VCaP (cell line): Measurements from ENCODE around the gene GBP7.

ENCODE experiments used
- H3K27ac ChIP-seq: fragments of 450-650 bp; 2 replicates; pipeline ENCODE4 v1.5.1; 2017
- CTCF ChIP-seq: fragments of 450-650 bp; conservative IDR thresholded peaks from 2 replicates; pipeline ENCODE4 v1.5.1; 2017; ENCODE audit warnings: mild to moderate bottlenecking, moderate library complexity

The GBP7 gene

GRCh38 chr1:89201106-89201794 is 25.4 kb upstream of the GBP7 start:
- no peak for TF ChIP-seq CTCF
- H3K27ac ChIP-seq = no peak overlapping the region

- no peak for TF ChIP-seq CTCF
- H3K27ac ChIP-seq = no peak overlapping the region
Observed at GRCh38 chr1:89200663-89201062, 24.9 kb upstream of the GBP7 start.

- no peak overlapping the region for H3K27ac ChIP-seq
- TF ChIP-seq CTCF = no peak
Observed at GRCh38 chr1:89199525-89200031, 23.8 kb upstream of the GBP7 start.

- TF ChIP-seq CTCF = no peak
Observed at GRCh38 chr1:89198491-89199072, 22.8 kb upstream of the GBP7 start, which contains the start of gene GBP4. GBP4 (minus strand) TSS chr1:89198942; CDS start chr1:89198834, 108 bp downstream.

GRCh38 chr1:89198081-89198480 is 22.3 kb upstream of the GBP7 start:
- no peak overlapping the region for H3K27ac ChIP-seq
- TF ChIP-seq CTCF = no peak

More at GRCh38 chr1:89198491-89199072, 22.8 kb upstream of the GBP7 start, which contains the start of gene GBP4:
- no peak within 1 kb of the TSS for H3K27ac ChIP-seq

- TF ChIP-seq CTCF = no peak
- no peak overlapping the region for H3K27ac ChIP-seq
Observed at GRCh38 chr1:89195476-89195875, 19.7 kb upstream of the GBP7 start.

GRCh38 chr1:89191314-89191713 is 15.5 kb upstream of the GBP7 start:
- no peak for TF ChIP-seq CTCF
- H3K27ac ChIP-seq = no peak overlapping the region
